SH-SY5Y (cell line): ENCODE data around the gene CES4A.

Experiments used
- GATA2 ChIP-seq: IDR thresholded peaks from 2 replicates; pipeline ENCODE4 v1.6.1; 2011; ENCODE audit warnings: mild to moderate bottlenecking, low read depth, low read length
- GATA3 ChIP-seq: IDR thresholded peaks from 2 replicates; pipeline ENCODE4 v1.6.1; 2011; ENCODE audit warnings: low read depth, mild to moderate bottlenecking, low read length, moderate library complexity

DNA sequence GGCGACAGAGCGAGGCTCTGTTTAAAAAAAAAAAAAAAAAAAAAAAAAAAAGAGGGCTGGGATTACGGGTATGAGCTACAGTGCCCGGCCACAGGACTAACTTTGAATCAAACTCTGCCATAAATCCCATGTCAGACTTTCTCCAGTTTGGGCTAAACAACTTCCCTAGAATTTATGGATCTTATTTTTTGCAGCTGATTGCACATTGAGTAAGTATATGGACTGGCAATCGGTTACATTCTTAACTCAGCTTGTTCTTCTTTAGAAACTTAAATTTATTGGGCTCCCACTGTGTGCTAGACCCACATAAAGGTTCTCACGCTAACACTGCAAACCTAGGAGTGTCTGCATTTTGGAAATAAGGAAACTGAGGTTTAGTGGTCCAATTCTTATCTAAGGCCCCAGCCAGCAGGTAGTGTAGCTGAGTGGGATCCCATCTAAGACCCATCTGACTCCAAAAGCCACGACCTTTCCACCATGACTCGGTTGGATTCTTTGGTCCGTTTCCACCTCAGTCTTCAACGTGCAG is 39.8 kb downstream of the CES4A start:
- no peak for TF ChIP-seq GATA3
- TF ChIP-seq GATA2, result no peak
